Activated CD8-positive, alpha-beta memory T cell treated with anti-CD3 and anti-CD28 coated beads, Interleukin-2, amount 10 ng/mL, durations not matched to agents 7 days and 5 days (primary cell): ENCODE data around the gene HOXC4. TPM values are rescaled to one million over a fixed set of nuclear protein-coding genes. Genes with fewer than 3 reads are reported as not detected.

Experiments
- ATAC-seq: fragments of 150-1000 bp; cut with Tn5 transposase; one replicate; pipeline ENCODE4 v1.10.0; 2021; ENCODE audit warnings: moderate library complexity
- CTCF ChIA-PET: fragments of 350-600 bp; sonication (Branson Sonifier 250); formaldehyde crosslinking; loops from one replicate; lab custom pipeline; 2021; ENCODE audit warnings: antibody characterized with exemption; lab: Charles Lee
- DNase-seq: peaks from one replicate; pipeline ENCODE4 v3.0.0-alpha.2; 2020
- H3K27ac Mint-ChIP-seq: one replicate; pipeline ENCODE4 v1.8.0; 2021; ENCODE audit warnings: mild to moderate bottlenecking, mixed read lengths
- H3K27me3 Mint-ChIP-seq: one replicate; pipeline ENCODE4 v1.8.0; 2021; ENCODE audit warnings: mixed read lengths
- H3K36me3 Mint-ChIP-seq: one replicate; pipeline ENCODE4 v1.8.0; 2021; ENCODE audit warnings: mild to moderate bottlenecking, mixed read lengths
- H3K4me1 Mint-ChIP-seq: one replicate; pipeline ENCODE4 v1.8.0; 2021; ENCODE audit warnings: mixed read lengths
- H3K4me3 Mint-ChIP-seq: one replicate; pipeline ENCODE4 v1.8.0; 2021; ENCODE audit warnings: mild to moderate bottlenecking, moderate library complexity, mixed read lengths
- H3K9me3 Mint-ChIP-seq: one replicate; pipeline ENCODE4 v1.8.0; 2022; ENCODE audit warnings: low read depth, mixed read lengths
- total RNA-seq, 2 experiments: library from RNA; stranded (reverse); gene quantifications; one replicate each; pipeline ENCODE4 v1.2.3, GENCODE V29; 2021

Gene HOXC4
- total RNA-seq, 2 experiments from 2014 or later = 1.5 to 1.9 TPM

- H3K9me3 Mint-ChIP-seq = no peaks in the 10 kb centered on the region
- no peak for ATAC-seq
- no peak for DNase-seq
- peak overlapping the region; percentile 19 for H3K4me3 Mint-ChIP-seq
- peaks cover 94% of the 10 kb centered on the region for H3K27me3 Mint-ChIP-seq
- CTCF ChIA-PET = interaction anchor here (0.9 to 2.0 kb wide), 9 partner anchors 18 to 164 kb away, joined by 3 to 12 read pairs (median 4); partner anchors contain the start of genes HOXC10 and HOXC5
- H3K4me1 Mint-ChIP-seq = peaks cover 31% of the 10 kb centered on the region
- H3K27ac Mint-ChIP-seq = no peak overlapping the region
- peaks cover 2% of the 10 kb centered on the region for H3K36me3 Mint-ChIP-seq
These were observed 3.2 kb upstream of the HOXC4 start for GRCh38 chr12:54050482-54050810.

GRCh38 chr12:54051026-54051842 lies 2.4 kb upstream of the HOXC4 start:
- CTCF ChIA-PET = interaction anchor here (0.7 to 2.6 kb wide), 11 partner anchors 19 to 163 kb away, joined by 3 to 13 read pairs (median 4); partner anchors contain the start of genes HOXC10 and HOXC5
- peaks cover 32% of the 10 kb centered on the region for H3K4me1 Mint-ChIP-seq
- no peak for ATAC-seq
- peaks cover 94% of the 10 kb centered on the region for H3K27me3 Mint-ChIP-seq
- no peak for DNase-seq
- no peaks in the 10 kb centered on the region for H3K9me3 Mint-ChIP-seq
- H3K36me3 Mint-ChIP-seq = peaks cover 2% of the 10 kb centered on the region
- H3K27ac Mint-ChIP-seq = no peak overlapping the region
- H3K4me3 Mint-ChIP-seq = no peak overlapping the region

GRCh38 chr12:54051874-54052437 lies 1.7 kb upstream of the HOXC4 start:
- no peaks in the 10 kb centered on the region for H3K9me3 Mint-ChIP-seq

DNA sequence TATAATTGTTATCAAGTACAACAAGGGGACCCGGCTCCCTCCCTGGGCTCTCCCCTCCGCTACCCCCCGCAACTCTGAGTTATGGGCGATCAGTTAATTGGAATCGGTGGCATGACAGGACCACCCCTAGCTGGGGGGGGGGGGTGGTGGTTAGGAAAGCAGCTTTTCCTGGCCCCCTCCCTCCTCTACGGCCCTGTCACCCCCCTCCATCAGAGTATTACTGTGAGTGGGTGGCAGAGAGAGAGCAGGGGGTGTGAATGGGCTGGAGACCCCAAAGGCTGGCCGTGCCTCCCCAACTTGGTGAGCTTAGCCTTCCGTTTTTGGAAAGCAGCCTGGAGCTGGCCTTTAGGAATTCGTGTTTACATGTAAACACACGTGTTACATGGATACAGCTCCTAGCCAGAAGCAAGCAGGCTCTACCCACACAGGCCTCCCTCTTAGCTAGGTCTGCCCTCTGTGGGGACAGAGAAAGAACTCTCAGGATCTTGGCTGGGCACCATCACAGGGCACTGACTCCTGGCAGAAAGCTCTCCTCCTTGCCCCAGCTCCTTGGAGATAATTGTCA lies 1.1 kb upstream of the HOXC4 start:
- ATAC-seq = no peak
- no peaks in the 10 kb centered on the region for H3K9me3 Mint-ChIP-seq
- peak overlapping the region; percentile 75 for H3K4me3 Mint-ChIP-seq
- H3K36me3 Mint-ChIP-seq = no peaks in the 10 kb centered on the region
- CTCF ChIA-PET = interaction anchor here (0.8 to 2.9 kb wide), 12 partner anchors 9 to 164 kb away, joined by 3 to 25 read pairs (median 4); partner anchors contain the start of gene HOXC5
- H3K27me3 Mint-ChIP-seq = peaks cover 89% of the 10 kb centered on the region
- DNase-seq = no peak
- peaks cover 30% of the 10 kb centered on the region for H3K4me1 Mint-ChIP-seq
- peak overlapping the region; percentile 79 for H3K27ac Mint-ChIP-seq

More at GRCh38 chr12:54051874-54052437, 1.7 kb upstream of the HOXC4 start:
- Mint-ChIP-seq H3K36me3 (no peaks in the 10 kb centered on the region), H3K27ac (no peak overlapping the region), H3K4me1 (peaks cover 31% of the 10 kb centered on the region), H3K27me3 (peaks cover 91% of the 10 kb centered on the region), H3K4me3 (no peak overlapping the region)
- ATAC-seq = no peak
- no peak for DNase-seq
- CTCF ChIA-PET = interaction anchor here (0.7 to 2.9 kb wide), 8 partner anchors 10 to 163 kb away, joined by 3 to 25 read pairs (median 7); partner anchors contain the start of gene HOXC5

GRCh38 chr12:54053003-54053750 lies 458 bp upstream of the HOXC4 start:
- DNase-seq (peak; percentile 67), ATAC-seq (peak; percentile 72)
- Mint-ChIP-seq H3K27ac (peak overlapping the region; percentile 79), H3K27me3 (peaks cover 88% of the 10 kb centered on the region), H3K4me3 (peak overlapping the region; percentile 75), H3K9me3 (no peaks in the 10 kb centered on the region), H3K4me1 (peaks cover 30% of the 10 kb centered on the region), H3K36me3 (no peaks in the 10 kb centered on the region)
- CTCF ChIA-PET = interaction anchor here (0.6 to 2.9 kb wide), 18 partner anchors 8 to 163 kb away, joined by 3 to 25 read pairs (median 4); partner anchors contain the start of gene HOXC5

DNA sequence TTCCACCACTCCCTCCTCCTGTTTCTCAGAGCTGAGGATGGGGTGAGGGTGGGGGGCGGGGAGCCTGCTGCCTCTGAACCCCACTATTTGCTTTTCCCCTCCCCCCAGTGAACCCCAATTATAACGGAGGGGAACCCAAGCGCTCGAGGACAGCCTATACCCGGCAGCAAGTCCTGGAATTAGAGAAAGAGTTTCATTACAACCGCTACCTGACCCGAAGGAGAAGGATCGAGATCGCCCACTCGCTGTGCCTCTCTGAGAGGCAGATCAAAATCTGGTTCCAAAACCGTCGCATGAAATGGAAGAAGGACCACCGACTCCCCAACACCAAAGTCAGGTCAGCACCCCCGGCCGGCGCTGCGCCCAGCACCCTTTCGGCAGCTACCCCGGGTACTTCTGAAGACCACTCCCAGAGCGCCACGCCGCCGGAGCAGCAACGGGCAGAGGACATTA lies 1.1 kb downstream of the HOXC4 start:
- Mint-ChIP-seq H3K27ac (no peak overlapping the region), H3K36me3 (no peaks in the 10 kb centered on the region), H3K4me1 (peaks cover 30% of the 10 kb centered on the region), H3K9me3 (no peaks in the 10 kb centered on the region), H3K27me3 (peaks cover 88% of the 10 kb centered on the region), H3K4me3 (peak overlapping the region; percentile 75)
- no peak for DNase-seq
- CTCF ChIA-PET = interaction anchor here (0.8 to 2.9 kb wide), 3 partner anchors 136 to 160 kb away, joined by 3 to 11 read pairs (median 3); no protein-coding TSS in a partner anchor
- no peak for ATAC-seq

DNA sequence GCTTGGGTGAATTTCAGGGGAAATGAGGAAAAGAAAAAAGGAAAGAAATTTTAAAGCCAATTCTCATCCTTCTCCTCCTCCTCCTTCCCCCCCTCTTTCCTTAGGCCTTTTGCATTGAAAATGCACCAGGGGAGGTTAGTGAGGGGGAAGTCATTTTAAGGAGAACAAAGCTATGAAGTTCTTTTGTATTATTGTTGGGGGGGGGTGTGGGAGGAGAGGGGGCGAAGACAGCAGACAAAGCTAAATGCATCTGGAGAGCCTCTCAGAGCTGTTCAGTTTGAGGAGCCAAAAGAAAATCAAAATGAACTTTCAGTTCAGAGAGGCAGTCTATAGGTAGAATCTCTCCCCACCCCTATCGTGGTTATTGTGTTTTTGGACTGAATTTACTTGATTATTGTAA lies 1.9 kb downstream of the HOXC4 start:
- Mint-ChIP-seq H3K9me3 (no peaks in the 10 kb centered on the region), H3K36me3 (no peaks in the 10 kb centered on the region), H3K27me3 (peaks cover 87% of the 10 kb centered on the region), H3K27ac (no peak overlapping the region), H3K4me3 (no peak overlapping the region), H3K4me1 (peaks cover 22% of the 10 kb centered on the region)
- ATAC-seq = no peak
- no peak for DNase-seq
- CTCF ChIA-PET = interaction anchor here (0.9 to 1.3 kb wide), 6 partner anchors 9 to 152 kb away, joined by 3 to 6 read pairs (median 4); partner anchors contain the start of genes HOXC5 and HOXC9

DNA sequence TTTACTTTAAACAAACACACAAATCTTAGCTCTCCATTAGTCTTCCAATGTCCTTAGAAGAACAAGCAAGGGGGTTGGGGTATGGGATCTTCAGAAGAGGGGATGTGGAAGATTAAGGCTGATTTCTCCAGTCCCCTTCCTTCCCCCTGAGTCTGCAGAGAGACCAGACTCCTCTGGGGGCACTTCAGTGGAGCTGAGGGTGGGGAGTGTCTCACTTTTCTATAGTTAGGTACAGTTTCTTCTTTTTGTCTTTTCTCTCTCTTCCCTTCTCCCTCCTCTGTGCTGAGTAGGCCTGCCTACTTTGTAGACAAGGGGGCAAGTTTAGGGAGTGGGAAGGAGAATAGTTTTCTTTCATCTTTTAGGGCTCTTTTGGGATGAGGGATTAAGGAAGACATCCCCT lies 2.5 kb downstream of the HOXC4 start:
- H3K9me3 Mint-ChIP-seq = no peaks in the 10 kb centered on the region
- H3K4me3 Mint-ChIP-seq = no peak overlapping the region
- CTCF ChIA-PET = interaction anchor here (0.9 to 1.3 kb wide), 6 partner anchors 8 to 152 kb away, joined by 3 to 6 read pairs (median 4); partner anchors contain the start of genes HOXC5 and HOXC9
- no peak overlapping the region for H3K27ac Mint-ChIP-seq
- H3K27me3 Mint-ChIP-seq = peaks cover 87% of the 10 kb centered on the region
- no peak for DNase-seq
- ATAC-seq = no peak
- no peaks in the 10 kb centered on the region for H3K36me3 Mint-ChIP-seq
- peaks cover 21% of the 10 kb centered on the region for H3K4me1 Mint-ChIP-seq

- ATAC-seq = no peak
These were observed 4.6 kb downstream of the HOXC4 start for GRCh38 chr12:54058128-54058768.

GRCh38 chr12:54059668-54060067 lies 6.0 kb downstream of the HOXC4 start:
- no peaks in the 10 kb centered on the region for H3K36me3 Mint-ChIP-seq
- DNase-seq = no peak
- H3K27me3 Mint-ChIP-seq = peaks cover 90% of the 10 kb centered on the region
- peaks cover 4% of the 10 kb centered on the region for H3K4me1 Mint-ChIP-seq
- CTCF ChIA-PET = interaction anchor here (0.7 to 2.2 kb wide), 6 partner anchors 19 to 155 kb away, joined by 3 to 6 read pairs (median 4); partner anchors contain the start of genes HOXC10 and HOXC5
- H3K9me3 Mint-ChIP-seq = no peaks in the 10 kb centered on the region
- H3K4me3 Mint-ChIP-seq = no peak overlapping the region
- H3K27ac Mint-ChIP-seq = no peak overlapping the region
- no peak for ATAC-seq

More at GRCh38 chr12:54058128-54058768, 4.6 kb downstream of the HOXC4 start:
- H3K36me3 Mint-ChIP-seq = no peaks in the 10 kb centered on the region
- CTCF ChIA-PET = interaction anchor here (2.2 kb wide), 1 partner anchor 156 kb away, joined by 6 read pairs; no protein-coding TSS in a partner anchor
- peaks cover 87% of the 10 kb centered on the region for H3K27me3 Mint-ChIP-seq
- no peak overlapping the region for H3K27ac Mint-ChIP-seq
- H3K4me1 Mint-ChIP-seq = peaks cover 9% of the 10 kb centered on the region
- no peak overlapping the region for H3K4me3 Mint-ChIP-seq
- DNase-seq = no peak
- H3K9me3 Mint-ChIP-seq = no peaks in the 10 kb centered on the region

DNA sequence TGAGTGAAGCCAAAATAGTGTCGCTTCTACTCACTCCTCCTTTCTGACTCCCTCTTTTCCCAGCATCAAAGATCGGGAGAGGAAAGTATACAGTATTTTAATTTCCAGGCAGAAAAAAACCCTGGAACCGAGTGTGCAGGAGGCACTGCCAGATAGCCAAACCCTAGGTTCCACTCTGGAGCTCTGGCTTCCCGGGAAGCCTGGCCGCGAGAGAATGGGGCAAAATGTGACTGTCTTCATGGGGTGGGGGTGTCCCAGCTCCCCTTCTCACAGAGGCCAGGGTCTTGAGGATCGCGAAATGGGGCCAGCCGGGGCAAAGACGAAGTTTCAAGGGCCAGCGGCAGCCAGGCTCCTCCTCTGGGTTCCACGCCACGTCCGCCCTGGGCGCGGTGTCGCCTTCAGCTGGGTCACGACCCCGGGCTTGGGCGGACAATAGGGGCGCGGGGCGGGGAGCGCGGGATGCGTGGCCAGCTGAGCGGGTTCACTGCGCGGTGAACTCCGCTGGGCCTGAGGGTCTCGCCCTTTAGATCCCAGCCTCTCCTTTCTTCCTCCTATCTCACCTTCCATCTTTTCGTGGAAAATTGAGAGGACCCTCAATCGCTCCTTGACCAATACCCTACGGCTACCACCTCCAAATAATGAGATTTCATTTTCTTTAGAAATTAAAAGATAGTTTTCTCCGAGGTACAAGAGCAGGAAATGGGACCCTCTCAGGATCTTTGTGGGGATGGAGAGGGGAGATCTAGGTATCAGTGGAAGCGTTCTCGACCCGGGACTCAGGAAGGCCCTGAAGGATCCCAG lies 6.7 kb downstream of the HOXC4 start:
- CTCF ChIA-PET = interaction anchor here (1.5 to 2.2 kb wide), 3 partner anchors 131 to 154 kb away, joined by 5 to 6 read pairs (median 5); no protein-coding TSS in a partner anchor
- Mint-ChIP-seq H3K27me3 (peaks cover 85% of the 10 kb centered on the region), H3K27ac (no peak overlapping the region), H3K9me3 (no peaks in the 10 kb centered on the region), H3K4me3 (no peak overlapping the region), H3K4me1 (peaks cover 1% of the 10 kb centered on the region), H3K36me3 (no peaks in the 10 kb centered on the region)
- DNase-seq = no peak
- ATAC-seq = no peak
